ENCODE data around the gene GAGE10.

GRCh38 chrX:49290215-49290614 is 13.2 kb upstream of the GAGE10 start:
- TF ChIP-seq CTCF (conservative IDR thresholded peaks at IDR 0.05; ENCODE audit: low read depth in 2 of 2) (no peak), EZH2 (IDR thresholded peaks at IDR 0.05; ENCODE audit: low read depth, unreplicated experiment) (no peak), STAT1 (IDR thresholded peaks at IDR 0.05; ENCODE audit: unreplicated experiment) (no peak), POLR2AphosphoS5 (IDR thresholded peaks at IDR 0.05; ENCODE audit: low read depth) (no peak), REST (IDR thresholded peaks at IDR 0.05; ENCODE audit: unreplicated experiment) (no peak), EZH2phosphoT487 (IDR thresholded peaks at IDR 0.05; ENCODE audit: unreplicated experiment) (no peak), ETS1 (IDR thresholded peaks at IDR 0.05) (no peak), JUNB (IDR thresholded peaks at IDR 0.05; ENCODE audit: unreplicated experiment) (no peak), CREB1 (CRISPR knock-in tag; IDR thresholded peaks at IDR 0.05; ENCODE audit: low read depth) (no peak)

Data from GM23338 (cell line).